Body of pancreas (tissue), 4 donors: ENCODE results near the gene RAPGEF1. TPM values are rescaled to one million over a fixed set of nuclear protein-coding genes. Genes with fewer than 3 reads are reported as not detected.
A peak's percentile ranks its signal among the peaks of the same experiment; 100 is the strongest.

Source experiments
- ATAC-seq: fragments of 150-250 bp; one replicate; pipeline ENCODE4 v1.9.1; 2016
- DNase-seq, 4 donors: peaks; one replicate each; pipeline ENCODE4 v3.0.0-alpha.2; 2019
- H3K27ac ChIP-seq, 4 donors: fragments of 200-600 bp; sonication (generic); 1 replicate in 3 of 4; 2 replicates in 1 of 4; pipeline versions ENCODE4 v1.5.1 to v1.6.1; 2016 to 2019; ENCODE audit warnings: mild to moderate bottlenecking in 1 of 4, mixed read lengths in 1 of 4, moderate library complexity in 1 of 4
- H3K27me3 ChIP-seq, 2 donors: fragments of 200-600 bp; sonication (generic); one replicate each; pipeline ENCODE4 v1.6.0; 2016; ENCODE audit warnings: mild to moderate bottlenecking in 1 of 2
- H3K36me3 ChIP-seq, 2 donors: fragments of 200-600 bp; sonication (generic); replicated peaks in 1 of 2; 2 replicates each; pipeline ENCODE4 v1.5.1; 2016; ENCODE audit warnings: low read depth in 2 of 2; ENCODE audit not compliant: insufficient read depth in 1 of 2
- H3K4me1 ChIP-seq: fragments of 200-600 bp; sonication (generic); one replicate; pipeline ENCODE4 v1.6.0; 2016
- H3K4me3 ChIP-seq, 2 donors: fragments of 200-600 bp; sonication (generic); 1 replicate in 1 of 2; 2 replicates in 1 of 2; pipeline ENCODE4 v1.5.1; 2016 to 2019
- H3K9me3 ChIP-seq, 3 donors: fragments of 200-600 bp; sonication (generic); 1 replicate in 2 of 3; 2 replicates in 1 of 3; pipeline ENCODE4 v1.5.1; 2016
- CTCF ChIP-seq, 7 experiments: fragments of 450-650 bp in 4 of 7; fragments of 200-600 bp in 3 of 7; sonication (generic) in 3 of 7; IDR thresholded peaks; one replicate each; pipeline ENCODE4 v1.5.1; 2016 to 2019; ENCODE audit warnings: antibody characterized with exemption in 7 of 7
- POLR2A ChIP-seq, 3 donors: fragments of 450-650 bp; IDR thresholded peaks; one replicate each; pipeline ENCODE4 v1.6.1; 2016; ENCODE audit warnings: antibody characterized with exemption in 3 of 3, mild to moderate bottlenecking in 2 of 3
- WGBS, 2 donors: methylation state at CpG; one replicate each; pipeline ENCODE4 v1.1.5; 2017; 5-methylcytosine and 5-hydroxymethylcytosine counted together
- intact Hi-C: fragments of 100-400 bp; cut with DNase I; formaldehyde crosslinking; loops from one replicate; pipeline ENCODE4 v1.15.1; 2023
- total RNA-seq, 2 donors: library from RNA; depleted of rRNA; stranded (reverse); fragments of >200 nt; gene quantifications; one replicate each; pipeline ENCODE4 v1.1.0, GENCODE V29; 2016

The RAPGEF1 gene
- total RNA-seq, 2 donors from 2014 or later: 30.1 to 70.5 TPM

DNA sequence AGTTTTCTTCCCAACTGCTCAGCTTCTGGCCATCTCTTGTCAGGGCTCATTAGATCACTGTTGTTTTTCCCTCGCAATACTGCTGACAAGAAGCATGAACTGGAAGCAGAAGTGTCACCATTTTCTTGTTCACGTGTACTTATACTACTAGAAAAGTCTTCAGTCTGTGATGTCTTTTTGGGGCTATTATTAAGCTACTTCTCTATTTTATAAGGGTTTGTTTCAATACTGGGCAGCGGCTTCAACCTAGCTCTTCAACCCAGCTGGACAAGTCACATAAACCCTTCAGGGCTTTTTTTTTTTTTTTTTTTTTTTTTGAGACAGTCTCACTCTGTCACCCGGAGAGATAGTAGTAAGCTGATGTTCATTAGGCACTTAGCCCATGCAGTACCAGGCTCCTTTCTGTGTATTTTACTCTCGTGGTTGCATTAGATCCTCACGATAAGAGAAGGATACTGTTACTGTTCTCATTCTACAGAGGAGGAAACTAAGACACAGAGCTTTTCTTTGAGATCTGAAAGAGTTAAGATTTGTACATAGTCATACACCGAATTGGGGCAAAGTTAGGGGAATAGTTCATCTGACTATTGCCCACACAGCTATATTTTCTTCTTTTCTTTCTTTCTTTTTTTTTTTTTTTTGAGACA lies 20.5 kb downstream of the RAPGEF1 start:
- WGBS, 2 donors: 59 to 69% methylated on average over 7 of the region's 7 CpGs
- H3K4me3 ChIP-seq: no peak overlapping the region
- intact Hi-C loops: no loop called here
- DNase-seq: no peak
- peak overlapping the region; percentile 21 to 86 (median 67) for H3K27ac ChIP-seq
- no peak for ATAC-seq
- no peaks in the 10 kb centered on the region for H3K36me3 ChIP-seq
- H3K27me3 ChIP-seq: no peaks in the 10 kb centered on the region
- no peak for TF ChIP-seq CTCF (IDR thresholded peaks at IDR 0.05)
- TF ChIP-seq POLR2A (IDR thresholded peaks at IDR 0.05): no peak
- H3K9me3 ChIP-seq: no peaks in the 10 kb centered on the region
- H3K4me1 ChIP-seq: peaks cover 54% of the 10 kb centered on the region

DNA sequence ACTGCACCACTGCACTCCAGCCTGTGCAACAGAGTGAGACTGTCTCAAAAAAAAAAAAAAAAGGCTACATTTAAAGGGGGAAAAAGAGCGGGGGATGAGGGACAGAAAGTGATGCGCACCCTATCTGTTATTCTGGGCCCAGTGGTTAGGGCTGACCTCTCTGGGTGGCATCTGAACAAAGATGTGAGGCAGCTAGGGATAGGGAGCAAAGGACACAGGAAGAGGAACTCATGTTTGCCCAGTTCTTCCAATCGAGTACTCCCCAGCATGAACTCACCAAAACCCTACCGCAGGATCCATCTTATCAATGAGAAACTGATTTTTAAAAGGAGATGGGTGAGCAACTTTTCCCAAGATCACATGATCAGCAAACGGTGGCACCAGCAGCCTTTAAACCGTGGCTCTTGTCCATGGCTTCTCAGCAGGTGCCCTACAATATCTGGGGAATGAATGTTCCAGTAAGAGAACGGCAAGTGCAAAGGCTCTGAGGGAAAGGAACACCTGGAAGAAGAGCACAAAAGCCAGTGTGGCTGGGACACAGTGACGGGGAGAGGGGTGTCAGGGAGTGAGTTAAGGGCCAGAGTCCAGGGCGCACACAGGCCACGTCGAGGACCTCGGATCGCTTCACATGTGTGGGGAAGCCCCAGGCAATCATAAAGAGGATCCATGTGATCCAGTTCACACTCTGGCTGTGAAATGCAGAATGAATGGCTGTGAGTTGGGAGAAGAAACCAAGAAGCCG lies 22.0 kb downstream of the RAPGEF1 start:
- peak; percentile 37 to 89 (median 86) for DNase-seq
- Histone ChIP-seq H3K4me1 (peaks cover 61% of the 10 kb centered on the region), H3K4me3 (no peak overlapping the region), H3K27me3 (no peaks in the 10 kb centered on the region), H3K9me3 (no peaks in the 10 kb centered on the region), H3K27ac (peak overlapping the region; percentile 49 to 86 (median 74)), H3K36me3 (no peaks in the 10 kb centered on the region)
- TF ChIP-seq CTCF (IDR thresholded peaks at IDR 0.05) (no peak), POLR2A (IDR thresholded peaks at IDR 0.05) (peak in 1 of 3 donors; percentile 62)
- intact Hi-C loops: no loop called here
- ATAC-seq: peak; percentile 69
- 50 to 53% methylated on average over 13 to 14 of the region's 14 CpGs for WGBS, 2 donors

- peak in 2 of 4 donors; percentile 60 to 64 for DNase-seq
- intact Hi-C loops: no loop called here
- TF ChIP-seq POLR2A (IDR thresholded peaks at IDR 0.05) (no peak), CTCF (IDR thresholded peaks at IDR 0.05) (no peak)
- Histone ChIP-seq H3K9me3 (no peaks in the 10 kb centered on the region), H3K36me3 (no peaks in the 10 kb centered on the region), H3K27me3 (no peaks in the 10 kb centered on the region), H3K4me3 (no peak overlapping the region), H3K27ac (peak overlapping the region in 3 of 4 donors; percentile 23 to 86 (median 85)), H3K4me1 (peaks cover 64% of the 10 kb centered on the region)
- ATAC-seq: no peak
- WGBS, 2 donors: 50 to 62% methylated on average over 5 of the region's 5 CpGs
These were observed 24.0 kb downstream of the RAPGEF1 start for GRCh38 chr9:131715906-131716305.

DNA sequence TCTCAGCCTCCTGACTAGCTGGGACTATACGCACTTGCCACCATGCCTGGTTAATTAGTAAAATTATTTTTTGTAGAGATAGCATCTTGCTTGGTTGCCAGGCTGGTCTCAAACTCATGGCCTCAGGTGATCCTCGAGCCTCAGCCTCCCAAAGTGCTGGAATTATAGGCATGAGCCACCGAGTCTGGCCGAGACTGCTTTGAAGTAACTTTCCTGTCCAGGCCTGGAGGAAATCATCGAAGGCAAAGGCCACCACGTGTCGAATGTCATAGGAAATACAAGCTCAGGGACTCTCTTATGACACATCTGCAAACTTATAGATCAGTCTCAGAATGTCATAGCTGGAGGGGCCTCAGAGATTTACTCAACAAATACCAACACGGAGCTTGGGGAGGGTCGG lies 25.1 kb downstream of the RAPGEF1 start:
- H3K36me3 ChIP-seq: no peaks in the 10 kb centered on the region
- peak overlapping the region; percentile 50 to 86 (median 74) for H3K27ac ChIP-seq
- no peak for ATAC-seq
- no peak for TF ChIP-seq CTCF (IDR thresholded peaks at IDR 0.05)
- TF ChIP-seq POLR2A (IDR thresholded peaks at IDR 0.05): no peak
- 80 to 82% methylated on average over 9 of the region's 9 CpGs for WGBS, 2 donors
- intact Hi-C loops: no loop called here
- H3K9me3 ChIP-seq: no peaks in the 10 kb centered on the region
- peaks cover 64% of the 10 kb centered on the region for H3K4me1 ChIP-seq
- no peak for DNase-seq
- no peaks in the 10 kb centered on the region for H3K27me3 ChIP-seq
- H3K4me3 ChIP-seq: no peak overlapping the region
